ENCODE measurements around the gene HSPG2.
"Not testable (repeated sequence)": the region's sequence is repeated elsewhere in the genome, so short reads cannot be mapped to it uniquely, and the experiment has no call there.

The HSPG2 gene

GRCh38 chr1:21932127-21932526 is 5.0 kb downstream of the HSPG2 start:
- DNase-seq (ENCODE audit: low read depth), result no peak

GRCh38 chr1:21931171-21932093 is 5.7 kb downstream of the HSPG2 start:
- no peak for DNase-seq (ENCODE audit: low read depth)

GRCh38 chr1:21930629-21931170 is 6.4 kb downstream of the HSPG2 start:
- no peak for DNase-seq (ENCODE audit: low read depth)

- DNase-seq (ENCODE audit: low read depth), result no peak
Observed at GRCh38 chr1:21930080-21930571, 7.0 kb downstream of the HSPG2 start.

- no peak for DNase-seq (ENCODE audit: low read depth)
Observed at GRCh38 chr1:21927533-21928237, 9.4 kb downstream of the HSPG2 start.

GRCh38 chr1:21926814-21927532 is 10.1 kb downstream of the HSPG2 start:
- DNase-seq (ENCODE audit: low read depth), result no peak

- DNase-seq (ENCODE audit: low read depth), result no peak
Observed at GRCh38 chr1:21926065-21926464, 11.0 kb downstream of the HSPG2 start.

GRCh38 chr1:21925334-21925940 is 11.7 kb downstream of the HSPG2 start:
- no peak for DNase-seq (ENCODE audit: low read depth)

- DNase-seq (ENCODE audit: low read depth), result no peak
Observed at GRCh38 chr1:21924503-21925005, 12.6 kb downstream of the HSPG2 start.

- no peak for DNase-seq (ENCODE audit: low read depth)
Observed at GRCh38 chr1:21922090-21923013, 14.8 kb downstream of the HSPG2 start.

- no peak for DNase-seq (ENCODE audit: low read depth)
Observed at GRCh38 chr1:21921100-21921875, 15.8 kb downstream of the HSPG2 start.

GRCh38 chr1:21919520-21919919 is 17.6 kb downstream of the HSPG2 start:
- DNase-seq (ENCODE audit: low read depth), result no peak

GRCh38 chr1:21917239-21917631 is 19.9 kb downstream of the HSPG2 start:
- DNase-seq (ENCODE audit: low read depth), result not testable (repeated sequence)

- DNase-seq (ENCODE audit: low read depth), result no peak
Observed at GRCh38 chr1:21916447-21917238, 20.5 kb downstream of the HSPG2 start.

- no peak for DNase-seq (ENCODE audit: low read depth)
Observed at GRCh38 chr1:21914880-21915640, 22.1 kb downstream of the HSPG2 start.

- DNase-seq (ENCODE audit: low read depth), result no peak
Observed at GRCh38 chr1:21914450-21914849, 22.7 kb downstream of the HSPG2 start.

GRCh38 chr1:21913763-21914162 is 23.3 kb downstream of the HSPG2 start:
- DNase-seq (ENCODE audit: low read depth), result no peak

- no peak for DNase-seq (ENCODE audit: low read depth)
Observed at GRCh38 chr1:21913258-21913657, 23.9 kb downstream of the HSPG2 start.

Measured in fibroblast of the conjunctiva (primary cell).